Skin epidermis (tissue), 12 donors: ENCODE measurements around the gene CEMIP2.
A peak's percentile ranks its signal among the peaks of the same experiment; 100 is the strongest.
"Not testable (repeated sequence)": the region's sequence is repeated elsewhere in the genome, so short reads cannot be mapped to it uniquely, and the experiment has no call there.

Source experiments
- H3K27ac ChIP-seq, 21 experiments: fragments of 200-600 bp; sonication (generic) in 11 of 21; one replicate each; pipeline ENCODE4 v1.5.0; 2020; ENCODE audit warnings: mild to moderate bottlenecking in 3 of 21, inconsistent platforms in 2 of 21, moderate library complexity in 2 of 21
- H3K4me3 ChIP-seq, 7 experiments: fragments of 200-600 bp; sonication (generic) in 2 of 7; one replicate each; pipeline ENCODE4 v1.5.0; 2020; ENCODE audit warnings: inconsistent platforms in 2 of 7, mild to moderate bottlenecking in 2 of 7, moderate library complexity in 1 of 7

The CEMIP2 gene

GRCh38 chr9:71663216-71663615 is 105.1 kb downstream of the CEMIP2 start:
- Histone ChIP-seq H3K27ac (peak overlapping the region in 11 of 21 experiments; percentile 2 to 84 (median 39)), H3K4me3 (no peak overlapping the region)

- Histone ChIP-seq H3K4me3 (no peak overlapping the region), H3K27ac (peak overlapping the region in 4 of 21 experiments; percentile 27 to 84 (median 46))
Measured at GRCh38 chr9:71662082-71662481, 106.2 kb downstream of the CEMIP2 start.

GRCh38 chr9:71657276-71657675 is 111.0 kb downstream of the CEMIP2 start:
- H3K27ac ChIP-seq, H3K4me3 ChIP-seq: not testable (repeated sequence)

- Histone ChIP-seq H3K27ac (no peak overlapping the region), H3K4me3 (no peak overlapping the region)
Measured at GRCh38 chr9:71656496-71656895, 111.8 kb downstream of the CEMIP2 start.

- Histone ChIP-seq H3K27ac (no peak overlapping the region), H3K4me3 (no peak overlapping the region)
Measured at GRCh38 chr9:71655778-71656177, 112.5 kb downstream of the CEMIP2 start.

- Histone ChIP-seq H3K4me3 (no peak overlapping the region), H3K27ac (no peak overlapping the region)
Measured at GRCh38 chr9:71655141-71655540, 113.2 kb downstream of the CEMIP2 start.

GRCh38 chr9:71652480-71652879 is 115.8 kb downstream of the CEMIP2 start:
- no peak overlapping the region for H3K27ac ChIP-seq
- H3K4me3 ChIP-seq, result no peak overlapping the region

- no peak overlapping the region for H3K27ac ChIP-seq
- H3K4me3 ChIP-seq, result no peak overlapping the region
Measured at GRCh38 chr9:71648453-71648852, 119.9 kb downstream of the CEMIP2 start.

GRCh38 chr9:71647094-71647591 is 121.2 kb downstream of the CEMIP2 start:
- H3K27ac ChIP-seq, result peak overlapping the region in 5 of 21 experiments; percentile 9 to 64 (median 52)
- no peak overlapping the region for H3K4me3 ChIP-seq

GRCh38 chr9:71646131-71646530 is 122.2 kb downstream of the CEMIP2 start:
- Histone ChIP-seq H3K4me3 (no peak overlapping the region), H3K27ac (peak overlapping the region in 5 of 21 experiments; percentile 20 to 64 (median 23))

GRCh38 chr9:71644819-71645362 is 123.4 kb downstream of the CEMIP2 start:
- H3K27ac ChIP-seq, result peak overlapping the region in 1 of 21 experiments; percentile 9

GRCh38 chr9:71643330-71643729 is 125.0 kb downstream of the CEMIP2 start:
- peak overlapping the region in 1 of 21 experiments; percentile 7 for H3K27ac ChIP-seq

More at GRCh38 chr9:71644819-71645362, 123.4 kb downstream of the CEMIP2 start:
- H3K4me3 ChIP-seq, result no peak overlapping the region

GRCh38 chr9:71642056-71642455 is 126.3 kb downstream of the CEMIP2 start:
- no peak overlapping the region for H3K4me3 ChIP-seq
- peak overlapping the region in 1 of 21 experiments; percentile 3 for H3K27ac ChIP-seq

More at GRCh38 chr9:71643330-71643729, 125.0 kb downstream of the CEMIP2 start:
- no peak overlapping the region for H3K4me3 ChIP-seq

GRCh38 chr9:71638627-71639026 is 129.7 kb downstream of the CEMIP2 start:
- Histone ChIP-seq H3K27ac (peak overlapping the region in 8 of 21 experiments; percentile 16 to 68 (median 49)), H3K4me3 (no peak overlapping the region)

GRCh38 chr9:71637926-71638325 is 130.4 kb downstream of the CEMIP2 start:
- H3K27ac ChIP-seq, result peak overlapping the region in 7 of 21 experiments; percentile 1 to 68 (median 36)

GRCh38 chr9:71637375-71637774 is 130.9 kb downstream of the CEMIP2 start:
- Histone ChIP-seq H3K27ac (peak overlapping the region in 2 of 21 experiments; percentile 3 to 68), H3K4me3 (no peak overlapping the region)

More at GRCh38 chr9:71637926-71638325, 130.4 kb downstream of the CEMIP2 start:
- H3K4me3 ChIP-seq, result no peak overlapping the region

- Histone ChIP-seq H3K27ac (no peak overlapping the region), H3K4me3 (no peak overlapping the region)
Measured at GRCh38 chr9:71636143-71636839, 132.0 kb downstream of the CEMIP2 start.

GRCh38 chr9:71634752-71635151 is 133.6 kb downstream of the CEMIP2 start:
- H3K27ac ChIP-seq, result no peak overlapping the region
- H3K4me3 ChIP-seq, result no peak overlapping the region
